ENCODE measurements around the gene SPEM3.
A peak's percentile ranks its signal among the peaks of the same experiment; 100 is the strongest.

DNA sequence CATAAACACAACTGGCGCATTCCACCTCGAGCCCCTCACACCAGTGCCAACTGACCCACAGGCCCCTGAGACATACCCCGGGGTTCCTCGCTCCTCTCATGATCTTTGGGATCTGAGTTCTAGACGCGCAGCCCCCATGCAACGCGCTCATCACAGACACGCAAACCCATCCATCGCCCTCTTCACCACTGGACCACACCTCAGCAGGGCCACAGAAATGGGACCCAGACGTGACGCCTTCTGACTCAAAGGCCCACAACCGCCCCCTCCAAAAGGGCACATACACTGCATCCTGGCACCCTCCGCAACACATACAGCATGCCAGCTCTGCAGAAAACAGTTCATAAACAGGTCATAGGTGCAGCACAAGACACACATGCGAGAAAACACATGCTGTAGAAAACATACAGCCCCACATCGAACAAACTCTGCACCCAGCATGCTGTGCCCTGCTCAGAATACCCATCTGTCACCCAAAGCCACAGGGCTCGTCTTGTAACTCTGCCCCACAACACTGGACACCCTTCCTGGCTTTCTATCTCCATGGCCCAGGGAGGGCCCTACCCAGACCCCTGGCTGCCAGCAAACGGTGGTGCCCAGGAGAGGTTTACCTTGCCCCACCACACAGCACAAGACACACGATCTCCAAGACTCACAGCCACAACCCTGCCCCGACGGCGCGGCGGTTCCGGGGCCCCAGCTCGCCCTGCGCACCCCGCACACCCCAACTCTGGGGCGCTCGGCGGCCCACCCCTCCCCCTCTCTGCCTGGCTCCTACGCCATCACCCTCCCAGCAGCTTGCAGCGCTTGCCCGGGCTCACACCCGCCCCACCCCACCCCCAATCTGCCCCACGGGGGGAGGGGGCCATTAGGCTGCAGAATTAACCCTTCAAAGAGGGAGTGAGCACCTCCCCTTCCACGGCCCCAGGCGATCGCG is 49.9 kb downstream of the SPEM3 start:
- no peak for TF ChIP-seq EGR1 (IDR thresholded peaks at IDR 0.05)
- TF ChIP-seq EP300 (IDR thresholded peaks at IDR 0.05; ENCODE audit: borderline replicate concordance) = no peak
- 0 out of 2 replicates have a peak, but pooled peaks have one; percentile 8 for TF ChIP-seq MAX (IDR thresholded peaks at IDR 0.05)
- 0 out of 2 replicates have a peak, but pooled peaks have one; percentile 21 for TF ChIP-seq TAF1 (IDR thresholded peaks at IDR 0.05; ENCODE audit: low read depth)
- no peak for TF ChIP-seq FOXM1 (IDR thresholded peaks at IDR 0.05; ENCODE audit: borderline replicate concordance, low read depth)
- no peak for TF ChIP-seq RAD21 (IDR thresholded peaks at IDR 0.05; ENCODE audit: low read depth)
- no peak for TF ChIP-seq TCF12 (IDR thresholded peaks at IDR 0.05; ENCODE audit: low read depth)
